GM18861 (cell line): Measurements from ENCODE around the gene CIBAR2.
"Not testable (repeated sequence)": the region's sequence is repeated elsewhere in the genome, so short reads cannot be mapped to it uniquely, and the experiment has no call there.

Experiments
- ATAC-seq: cut with Tn5 transposase; IDR thresholded peaks from one replicate; pipeline ENCODE4 v1.9.1; 2021; ENCODE audit not compliant: unreplicated experiment

CIBAR2 gene

DNA sequence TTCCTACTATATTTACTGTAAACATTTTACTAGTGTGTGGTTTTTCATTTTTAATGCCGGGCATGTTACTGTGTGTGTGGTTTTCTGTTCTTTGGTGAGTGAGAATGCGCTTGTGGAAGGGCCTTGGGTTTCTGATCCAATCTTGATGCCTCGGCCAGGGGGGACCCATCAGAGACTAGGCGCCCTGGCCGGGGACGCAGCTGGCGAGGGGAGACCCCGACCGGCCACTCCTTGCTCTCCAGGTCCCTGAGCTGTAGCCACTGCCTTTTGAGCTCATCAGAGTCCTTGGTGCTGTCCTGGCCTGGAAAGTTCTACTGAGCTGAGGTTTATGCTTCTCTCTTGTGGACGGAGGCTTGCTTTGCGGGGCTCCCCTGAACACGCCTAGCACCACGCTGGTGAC, 47.2 kb downstream of the CIBAR2 start:
- ATAC-seq = no peak

DNA sequence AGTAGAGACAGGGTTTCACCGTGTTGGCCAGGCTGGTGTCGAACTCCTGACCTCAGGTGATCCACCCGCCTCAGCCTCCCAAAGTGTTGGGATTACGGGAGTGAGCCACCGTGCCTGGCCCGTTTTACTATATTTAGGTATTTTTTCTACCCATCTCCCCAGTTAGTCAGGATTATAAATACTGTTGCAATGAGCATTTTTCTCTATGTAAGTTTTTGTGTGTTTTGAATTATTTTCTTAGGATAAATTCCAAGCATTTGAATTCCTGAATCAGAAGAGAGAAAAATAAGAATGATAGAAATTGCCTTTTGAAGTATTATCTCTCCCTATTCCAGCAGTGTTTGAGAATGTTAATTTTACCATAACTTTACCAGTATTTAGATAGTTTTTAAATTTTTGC, 48.1 kb downstream of the CIBAR2 start:
- no peak for ATAC-seq

DNA sequence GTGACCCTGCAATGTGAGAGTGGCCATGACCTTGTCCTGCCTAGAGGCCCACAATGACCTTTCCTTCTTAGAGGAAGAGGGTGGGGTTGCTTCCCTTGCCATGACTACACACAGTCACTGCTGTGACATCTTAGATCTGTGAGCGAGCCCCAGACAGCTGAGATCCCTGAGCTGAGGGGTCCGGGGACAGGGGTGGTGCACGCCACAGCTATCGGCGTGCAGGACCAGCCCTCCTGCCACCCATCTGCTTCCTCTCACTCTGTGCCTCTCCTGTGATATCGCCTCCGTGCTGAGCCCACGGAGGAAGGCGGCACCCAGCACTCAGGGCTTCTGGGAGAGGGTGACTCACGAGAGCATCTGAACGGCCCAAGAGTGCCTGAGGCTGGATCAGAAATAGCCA, 49.4 kb downstream of the CIBAR2 start:
- no peak for ATAC-seq

DNA sequence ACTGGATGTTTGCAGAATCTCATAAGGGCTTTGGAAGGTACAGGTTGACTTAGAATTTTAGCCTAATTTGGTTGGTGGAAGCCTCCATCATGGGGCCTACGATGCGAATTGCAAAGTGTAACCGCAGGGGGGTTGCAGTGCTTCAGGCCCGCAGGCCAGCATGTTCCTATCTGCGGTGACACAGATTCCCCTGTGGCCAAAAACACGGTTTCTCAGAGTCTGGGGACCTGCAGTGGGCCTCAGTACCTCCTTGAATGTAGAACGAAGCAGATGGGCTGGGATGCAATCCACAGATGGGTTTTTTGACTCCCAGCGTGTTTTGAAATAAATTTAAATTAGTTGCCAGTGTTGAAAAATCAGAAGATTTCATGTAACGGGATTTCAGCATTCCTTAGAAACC, 49.9 kb downstream of the CIBAR2 start:
- no peak for ATAC-seq

DNA sequence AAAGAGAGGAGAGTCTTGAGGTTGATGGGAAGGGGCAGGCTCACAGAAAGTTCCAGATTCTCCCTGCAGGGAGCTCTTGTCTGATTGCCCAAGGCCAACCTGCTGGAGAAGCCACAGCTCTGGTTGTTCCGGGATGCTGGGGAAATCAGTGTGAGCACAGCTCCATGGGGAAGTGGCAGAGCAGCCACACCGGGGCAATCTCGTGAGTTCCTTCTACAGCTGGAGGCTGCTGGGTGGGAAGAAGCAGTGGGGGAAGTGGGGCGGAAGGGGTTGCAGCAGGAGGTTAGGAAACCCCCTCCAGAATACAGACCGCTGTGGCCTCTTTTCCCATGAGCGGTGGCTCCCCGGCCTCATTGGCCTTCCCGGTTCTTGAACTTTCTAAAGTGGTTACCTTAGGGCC, 50.7 kb downstream of the CIBAR2 start:
- ATAC-seq = no peak

DNA sequence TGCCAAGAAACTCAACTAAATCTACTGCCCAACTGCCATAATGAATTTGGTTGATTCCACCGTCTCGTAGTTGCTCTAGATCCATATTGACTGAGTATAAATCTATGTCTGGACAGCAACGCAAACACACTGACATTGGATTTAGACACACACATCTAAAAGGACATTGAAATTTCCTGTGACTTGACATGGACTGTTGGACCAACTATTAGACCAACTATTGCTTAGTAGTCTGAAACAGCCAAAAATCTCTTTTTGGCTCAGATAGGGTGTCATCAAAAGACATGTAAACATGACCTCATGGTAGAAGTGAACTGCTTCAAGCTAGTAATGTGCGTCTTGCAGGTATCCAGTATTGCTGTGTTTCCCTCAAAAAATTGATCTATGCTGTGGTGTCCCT, 53.4 kb downstream of the CIBAR2 start:
- ATAC-seq = no peak

DNA sequence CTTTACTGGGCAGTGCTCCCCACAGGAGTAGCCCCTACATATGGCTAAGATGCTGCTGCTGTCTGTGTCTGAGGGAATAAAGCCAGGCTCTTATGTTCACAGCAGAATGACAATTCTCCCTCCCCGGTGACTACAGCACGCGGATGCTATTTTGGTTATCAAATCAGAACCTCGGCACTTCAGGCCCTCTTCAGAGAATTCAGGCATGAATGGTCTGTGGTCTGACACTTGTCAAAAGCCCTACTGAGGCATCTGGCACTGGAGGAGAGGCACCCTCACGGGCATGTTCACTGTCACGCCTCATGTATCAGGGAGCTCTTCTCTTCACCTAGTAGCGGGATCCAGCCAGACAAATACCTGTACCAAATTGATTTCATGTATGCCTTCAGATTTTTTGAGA, 54.3 kb downstream of the CIBAR2 start:
- ATAC-seq = no peak

DNA sequence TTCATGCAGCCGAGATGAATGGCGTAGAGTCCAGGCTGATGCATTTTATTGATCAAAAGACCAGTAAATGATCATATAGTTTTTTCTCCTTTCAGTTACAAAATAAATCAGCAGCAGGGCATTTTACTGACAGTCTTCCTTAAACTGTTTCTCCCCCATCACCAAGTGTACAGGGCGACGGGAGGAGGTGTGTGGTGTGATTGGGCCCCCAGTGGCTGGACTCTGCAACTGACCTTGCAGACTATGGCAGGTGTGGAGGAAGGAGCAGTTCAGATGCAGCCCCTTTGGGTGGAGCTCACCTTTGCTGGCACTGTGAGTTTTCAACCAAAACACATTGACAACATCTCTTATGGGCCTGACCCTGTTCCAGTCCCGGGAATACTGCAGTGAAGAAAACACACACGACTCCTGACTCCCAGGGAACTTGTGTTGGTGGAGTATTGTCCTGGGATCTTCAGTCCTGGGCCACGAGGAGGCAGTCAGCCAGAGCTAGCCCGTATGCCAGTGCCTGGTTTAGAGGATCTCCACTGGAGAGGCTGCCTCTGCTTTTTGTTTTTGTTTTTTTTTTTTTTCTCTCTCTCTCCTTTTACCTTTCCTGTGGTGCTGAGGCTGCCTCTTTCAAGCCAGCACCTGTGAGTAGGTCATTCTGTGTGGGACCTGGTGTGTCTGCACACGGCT, 54.9 kb downstream of the CIBAR2 start:
- ATAC-seq = no peak

DNA sequence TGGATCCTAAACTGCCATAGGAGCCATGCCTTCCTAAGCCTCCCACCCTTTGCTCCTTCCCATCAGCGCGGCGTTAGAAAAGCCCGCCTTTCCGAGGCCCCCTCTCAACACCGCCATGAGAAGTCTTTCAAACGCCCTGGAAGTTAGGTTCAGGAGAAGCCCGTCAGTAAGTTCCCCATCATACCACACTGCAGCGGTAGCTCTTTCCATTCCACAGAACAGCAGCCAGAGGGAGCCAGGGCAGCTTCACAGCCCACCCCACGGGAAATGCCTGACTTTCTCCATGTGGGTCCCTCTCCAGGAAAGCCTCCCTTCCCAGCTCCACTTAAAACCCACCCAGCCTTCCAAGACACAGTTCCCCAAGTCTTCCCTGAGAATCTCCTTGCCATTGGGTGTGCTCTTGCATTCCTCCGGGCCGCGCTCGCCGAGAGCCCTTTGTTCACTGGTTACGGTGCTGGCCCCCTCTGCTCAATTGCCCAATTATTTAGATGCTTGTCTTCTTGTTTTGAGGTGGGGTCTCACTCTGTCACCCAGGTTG, 56.0 kb downstream of the CIBAR2 start:
- ATAC-seq = no peak

DNA sequence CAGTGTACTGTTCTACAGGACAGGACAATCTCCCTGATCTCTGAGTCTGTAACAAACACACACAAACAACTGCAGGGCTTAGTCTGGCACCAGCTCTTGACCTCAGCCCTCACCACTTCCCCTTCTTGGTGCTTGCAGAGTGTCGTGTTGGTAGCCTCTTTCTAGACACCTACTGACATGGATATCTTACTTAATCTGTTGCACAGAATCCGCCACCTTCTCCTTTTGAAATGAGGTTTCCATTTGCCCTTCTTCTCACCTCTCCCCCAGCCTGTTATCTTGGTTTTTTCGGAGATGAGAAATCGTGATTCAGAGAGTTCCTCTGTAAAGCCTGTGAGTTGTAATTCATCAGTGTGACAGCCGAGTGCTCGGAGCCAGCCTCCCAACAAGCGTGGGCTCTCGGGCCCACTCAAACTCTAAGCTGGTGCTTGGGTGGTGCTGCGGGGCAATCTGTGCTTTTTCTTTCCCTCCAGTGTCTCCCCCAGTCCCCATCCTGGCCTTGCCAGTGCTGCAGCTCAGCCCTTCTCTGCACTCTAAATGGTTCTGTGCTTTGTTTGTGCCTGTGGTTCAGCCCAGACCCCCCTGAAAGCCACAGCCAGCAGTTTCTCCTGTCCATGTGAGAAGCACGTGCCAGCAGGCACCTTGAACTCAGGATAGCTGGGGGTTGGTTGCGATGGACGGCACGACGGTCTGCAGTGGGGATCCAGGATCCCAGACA, 56.6 kb downstream of the CIBAR2 start:
- ATAC-seq = peak; percentile 82

DNA sequence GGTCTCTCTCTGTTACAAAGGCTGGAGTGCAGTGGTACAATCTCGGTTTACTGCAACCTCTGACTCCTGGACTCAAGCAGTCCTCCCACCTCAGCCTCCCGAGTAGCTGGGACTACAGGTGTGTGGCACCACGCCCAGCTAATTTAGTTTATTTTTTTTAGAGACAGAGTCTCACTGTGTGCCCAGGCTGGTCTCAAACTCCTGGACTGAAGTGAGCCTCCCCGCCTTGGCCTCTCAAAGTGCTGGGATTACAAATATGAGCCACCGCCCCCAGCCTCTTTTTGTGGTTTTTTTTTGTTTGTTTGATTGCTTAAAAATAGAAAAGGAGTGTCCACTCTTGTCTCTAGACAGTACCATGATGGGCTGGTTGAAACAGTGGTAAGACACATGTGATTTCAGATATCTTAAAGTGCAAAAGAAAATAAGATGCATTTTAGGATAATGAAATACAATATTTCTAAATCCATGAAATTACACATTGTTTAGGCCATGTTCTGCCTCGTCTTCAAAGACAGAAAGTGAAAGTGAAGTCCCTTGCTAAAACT, 57.3 kb downstream of the CIBAR2 start:
- ATAC-seq = no peak

DNA sequence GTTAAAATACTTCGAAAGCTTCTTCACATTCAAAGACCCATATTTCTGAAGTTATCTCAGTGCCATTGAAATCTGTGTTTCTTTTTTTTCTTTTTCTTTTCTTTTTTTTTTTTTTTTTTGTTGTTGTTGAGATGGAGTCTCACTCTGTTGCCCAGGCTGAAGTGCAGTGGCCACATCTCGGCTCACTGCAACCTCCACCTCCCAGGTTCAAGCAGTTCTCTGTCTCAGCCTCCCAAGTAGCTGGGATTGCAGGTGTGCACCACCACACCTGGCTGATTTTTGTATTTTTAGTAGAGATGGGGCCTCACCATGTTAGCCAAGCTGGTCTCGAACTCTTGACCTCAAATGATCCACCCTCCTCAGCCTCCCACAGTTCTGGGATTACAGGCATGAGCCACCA, 58.0 kb downstream of the CIBAR2 start:
- not testable (repeated sequence) for ATAC-seq

DNA sequence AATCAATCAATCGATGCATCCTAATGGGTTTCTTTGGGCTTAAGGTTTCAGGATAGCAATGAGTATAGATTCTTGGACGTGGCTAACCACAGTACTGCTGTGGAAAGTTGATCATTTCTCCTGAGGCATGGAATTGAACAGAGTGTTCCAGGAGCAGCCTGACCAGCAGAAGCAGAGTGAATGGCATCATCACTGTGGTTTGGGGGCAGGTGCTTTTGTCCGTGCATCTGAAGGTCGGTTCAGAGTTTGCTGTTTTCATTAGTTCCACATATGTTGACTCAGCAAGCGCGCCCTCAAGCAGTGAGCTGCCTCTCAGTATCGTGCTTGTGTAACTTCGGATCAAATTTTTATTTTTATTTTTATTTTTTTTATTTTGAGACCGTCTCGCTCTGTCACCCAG, 59.7 kb downstream of the CIBAR2 start:
- ATAC-seq = no peak

DNA sequence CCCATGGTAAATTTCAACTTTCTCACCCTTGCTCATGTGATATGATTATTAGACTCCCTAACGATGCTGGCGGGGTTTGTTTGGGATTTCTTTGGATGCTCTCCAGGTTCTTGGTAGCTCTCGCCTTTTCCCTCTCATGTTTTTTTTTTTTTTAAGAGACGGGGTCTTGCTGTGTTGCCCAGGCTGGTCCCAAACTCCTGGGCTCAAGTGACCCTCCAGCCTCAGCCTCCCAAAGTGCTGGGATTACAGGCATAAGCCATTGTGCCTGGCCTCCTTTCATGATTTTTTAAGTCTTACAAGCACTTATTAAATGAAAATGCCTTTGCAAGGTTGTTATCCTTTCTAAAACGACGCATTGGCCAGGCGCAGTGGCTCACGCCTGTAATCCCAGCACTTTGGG, 60.6 kb downstream of the CIBAR2 start:
- no peak for ATAC-seq

DNA sequence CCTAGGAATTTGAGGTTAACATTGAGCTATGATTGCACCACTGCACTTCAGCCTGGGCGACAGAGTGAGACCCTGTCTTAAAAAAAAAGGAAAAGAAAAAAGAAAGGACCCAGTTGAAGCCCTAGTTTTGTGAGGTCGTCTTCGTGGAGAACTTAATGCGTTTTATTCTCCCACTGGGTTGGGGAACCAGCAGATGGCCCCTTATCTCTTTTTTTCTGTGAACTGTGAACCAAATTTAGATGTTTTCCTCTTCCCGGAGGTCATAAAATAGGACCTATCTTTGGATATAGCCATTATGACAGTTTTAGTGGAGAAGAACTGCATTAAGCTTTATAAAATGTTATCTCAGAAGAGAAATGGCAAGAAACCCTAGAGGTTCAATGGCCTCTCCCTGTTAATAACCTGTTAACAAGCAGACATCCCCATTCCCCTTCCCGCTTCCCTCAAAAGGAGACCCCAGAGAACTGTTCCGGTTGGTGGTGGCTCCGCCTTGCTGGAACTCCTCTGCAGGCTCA, 61.1 kb downstream of the CIBAR2 start:
- no peak for ATAC-seq

DNA sequence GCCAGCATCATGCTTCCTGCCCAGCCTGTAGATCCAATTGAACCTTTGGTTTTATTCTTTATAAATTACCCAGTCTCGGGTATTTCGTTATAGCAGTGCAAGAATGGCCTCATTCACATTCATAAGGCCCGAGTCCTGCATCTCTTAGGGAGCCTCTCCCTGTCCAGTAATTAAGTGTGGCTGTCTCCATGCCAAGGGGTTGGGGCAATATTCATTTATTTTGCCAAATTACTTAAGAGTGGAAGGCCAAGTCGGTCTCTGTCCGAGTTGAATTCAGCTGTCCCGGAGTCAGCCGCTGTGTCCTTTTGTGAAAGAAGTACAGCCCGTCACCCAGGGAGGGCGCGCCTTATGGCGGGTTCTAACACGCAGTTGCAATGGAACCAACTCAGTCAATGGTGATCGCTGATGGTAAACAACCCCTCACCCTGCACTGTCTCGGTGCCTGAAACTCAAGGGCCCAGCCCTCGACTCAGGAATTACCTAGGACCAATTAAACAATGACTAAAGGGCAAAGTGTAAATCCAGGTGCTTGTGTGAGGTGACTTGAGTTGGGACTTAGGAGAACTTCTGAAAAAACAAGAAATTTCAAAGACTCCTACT, 62.5 kb downstream of the CIBAR2 start:
- no peak for ATAC-seq

DNA sequence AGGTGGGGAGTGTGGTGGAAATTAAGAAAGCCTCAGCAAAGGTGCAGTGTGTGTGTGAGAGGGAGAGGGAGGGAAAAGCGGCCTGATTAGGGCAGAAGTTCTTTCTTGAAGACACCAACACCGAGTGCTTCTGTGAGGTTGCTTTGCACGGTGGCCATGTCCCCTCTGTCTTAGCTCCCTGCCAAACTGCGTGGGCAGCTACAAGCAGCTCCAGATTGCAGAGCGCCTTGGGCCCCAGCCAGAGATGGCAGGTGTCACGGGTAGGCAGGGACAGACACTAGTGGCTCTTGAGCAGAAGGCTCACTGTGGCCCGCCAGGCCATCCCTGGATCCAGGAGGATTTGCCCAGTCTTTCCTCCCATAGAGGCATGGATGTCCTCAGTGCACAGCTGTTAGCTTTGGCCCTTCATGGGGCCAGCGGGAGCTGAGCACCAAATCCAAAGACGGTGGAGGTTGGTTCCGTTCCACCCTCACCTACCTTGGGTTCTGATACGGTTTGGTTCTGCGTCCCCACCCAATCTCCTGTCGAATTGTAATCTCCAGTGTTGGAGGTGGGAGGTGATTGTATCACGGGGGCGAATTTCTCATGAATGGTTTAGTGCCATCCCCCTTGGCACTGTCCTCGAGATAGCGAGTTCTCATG, 63.2 kb downstream of the CIBAR2 start:
- no peak for ATAC-seq
